ENCODE results near the gene SLCO4A1.

- TF ChIP-seq, protein P1, sequence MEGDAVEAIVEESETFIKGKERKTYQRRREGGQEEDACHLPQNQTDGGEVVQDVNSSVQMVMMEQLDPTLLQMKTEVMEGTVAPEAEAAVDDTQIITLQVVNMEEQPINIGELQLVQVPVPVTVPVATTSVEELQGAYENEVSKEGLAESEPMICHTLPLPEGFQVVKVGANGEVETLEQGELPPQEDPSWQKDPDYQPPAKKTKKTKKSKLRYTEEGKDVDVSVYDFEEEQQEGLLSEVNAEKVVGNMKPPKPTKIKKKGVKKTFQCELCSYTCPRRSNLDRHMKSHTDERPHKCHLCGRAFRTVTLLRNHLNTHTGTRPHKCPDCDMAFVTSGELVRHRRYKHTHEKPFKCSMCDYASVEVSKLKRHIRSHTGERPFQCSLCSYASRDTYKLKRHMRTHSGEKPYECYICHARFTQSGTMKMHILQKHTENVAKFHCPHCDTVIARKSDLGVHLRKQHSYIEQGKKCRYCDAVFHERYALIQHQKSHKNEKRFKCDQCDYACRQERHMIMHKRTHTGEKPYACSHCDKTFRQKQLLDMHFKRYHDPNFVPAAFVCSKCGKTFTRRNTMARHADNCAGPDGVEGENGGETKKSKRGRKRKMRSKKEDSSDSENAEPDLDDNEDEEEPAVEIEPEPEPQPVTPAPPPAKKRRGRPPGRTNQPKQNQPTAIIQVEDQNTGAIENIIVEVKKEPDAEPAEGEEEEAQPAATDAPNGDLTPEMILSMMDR (conservative IDR thresholded peaks at IDR 0.05; ENCODE audit: low read depth, low read length): no peak
- TF ChIP-seq EZH2 (IDR thresholded peaks at IDR 0.05; ENCODE audit: low read length, unreplicated experiment): no peak
Observed at GRCh38 chr20:62711703-62712101, 69.4 kb downstream of the SLCO4A1 start.
